CD4-positive, alpha-beta T cell (primary cell): Measurements from ENCODE around the gene RBM20. TPM values are rescaled to one million over a fixed set of nuclear protein-coding genes. Genes with fewer than 3 reads are reported as not detected.
A peak's percentile ranks its signal among the peaks of the same experiment; 100 is the strongest.

ENCODE experiments used
- ATAC-seq: fragments of 200-7000 bp; cut with Tn5 transposase; one replicate; pipeline ENCODE4 v1.10.0; 2022; ENCODE audit warnings: mild to moderate bottlenecking; ENCODE audit not compliant: poor library complexity
- CTCF ChIA-PET: fragments of 350-600 bp; sonication (Branson Sonifier 250); formaldehyde crosslinking; loops from one replicate; lab custom pipeline; 2021; ENCODE audit warnings: antibody characterized with exemption, inconsistent platforms; lab: Charles Lee
- POLR2A ChIA-PET: fragments of 350-600 bp; sonication (Branson Sonifier 250); formaldehyde crosslinking; loops from one replicate; lab custom pipeline; 2021; ENCODE audit warnings: antibody characterized with exemption, inconsistent platforms; lab: Charles Lee
- DNase-seq, 14 experiments: peaks; one replicate each; pipeline ENCODE4 v3.0.0-alpha.2; 2013 to 2020; ENCODE audit warnings: mixed read lengths in 2 of 14
- H3K27ac ChIP-seq, 2 donors: one replicate each; pipeline versions ENCODE4 v1.5.1 to v1.7.0; 2013; ENCODE audit warnings: low read length in 2 of 2, low read depth in 1 of 2, mild to moderate bottlenecking in 1 of 2
- H3K27me3 ChIP-seq, 2 experiments: 1 replicate in 1 of 2; 2 replicates in 1 of 2; pipeline versions ENCODE4 v1.6.1 to v1.7.0; 2013; ENCODE audit warnings: low read length in 2 of 2, control low read depth in 1 of 2, mild to moderate bottlenecking in 1 of 2, moderate library complexity in 1 of 2; ENCODE audit not compliant: insufficient read depth in 2 of 2, control insufficient read depth in 1 of 2
- H3K36me3 ChIP-seq: one replicate; pipeline ENCODE4 v1.6.1; 2013; ENCODE audit warnings: low read length, control low read depth; ENCODE audit not compliant: insufficient read depth
- H3K4me1 ChIP-seq: one replicate; pipeline ENCODE4 v1.6.1; 2013; ENCODE audit warnings: low read length, control low read depth; ENCODE audit not compliant: insufficient read depth
- H3K4me3 ChIP-seq: one replicate; pipeline ENCODE4 v1.5.1; 2013; ENCODE audit warnings: mild to moderate bottlenecking, low read length, moderate library complexity
- H3K9me3 ChIP-seq, 2 experiments: 1 replicate in 1 of 2; 2 replicates in 1 of 2; pipeline versions ENCODE4 v1.6.1 to v1.7.0; 2013; ENCODE audit warnings: low read length in 2 of 2, mild to moderate bottlenecking in 2 of 2, control low read depth in 1 of 2, moderate library complexity in 1 of 2; ENCODE audit not compliant: control insufficient read depth in 1 of 2, insufficient read depth in 1 of 2
- H3K27ac Mint-ChIP-seq: one replicate; pipeline ENCODE4 v1.8.0; 2020; ENCODE audit warnings: mixed read lengths
- H3K27me3 Mint-ChIP-seq: one replicate; pipeline ENCODE4 v1.8.0; 2021; ENCODE audit warnings: mixed read lengths
- H3K36me3 Mint-ChIP-seq: one replicate; pipeline ENCODE4 v1.8.0; 2021; ENCODE audit warnings: low read depth, mixed read lengths
- H3K4me1 Mint-ChIP-seq: one replicate; pipeline ENCODE4 v1.8.0; 2021; ENCODE audit warnings: low read depth, mixed read lengths
- H3K4me3 Mint-ChIP-seq: one replicate; pipeline ENCODE4 v1.8.0; 2020; ENCODE audit warnings: mild to moderate bottlenecking, mixed read lengths
- H3K9me3 Mint-ChIP-seq: one replicate; pipeline ENCODE4 v1.8.0; 2020; ENCODE audit warnings: mixed read lengths
- intact Hi-C, 2 experiments: fragments of 100-400 bp; cut with DNase I in 1 of 2; cut with micrococcal nuclease in 1 of 2; formaldehyde crosslinking; loops; one replicate each; pipeline versions ENCODE4 v1.15.1 to v1.9.0; 2023 to 2025; cut with DNase I, micrococcal nuclease
- total RNA-seq, 174 experiments: library from RNA in 2 of 174; stranded (reverse) in 2 of 174; gene quantifications; one replicate each; pipeline ENCODE4 v1.2.3 and lab custom pipeline; 2021 to 2026
- TF ChIP-seq, protein P1 (sequence below): fragments of 200-600 bp; IDR thresholded peaks from one replicate; pipeline ENCODE4 v1.8.0; 2022; ENCODE audit warnings: antibody characterized with exemption, mild to moderate bottlenecking

Gene RBM20
- total RNA-seq, 2 experiments from 2014 or later: 0.91 to 1.1 TPM

DNA sequence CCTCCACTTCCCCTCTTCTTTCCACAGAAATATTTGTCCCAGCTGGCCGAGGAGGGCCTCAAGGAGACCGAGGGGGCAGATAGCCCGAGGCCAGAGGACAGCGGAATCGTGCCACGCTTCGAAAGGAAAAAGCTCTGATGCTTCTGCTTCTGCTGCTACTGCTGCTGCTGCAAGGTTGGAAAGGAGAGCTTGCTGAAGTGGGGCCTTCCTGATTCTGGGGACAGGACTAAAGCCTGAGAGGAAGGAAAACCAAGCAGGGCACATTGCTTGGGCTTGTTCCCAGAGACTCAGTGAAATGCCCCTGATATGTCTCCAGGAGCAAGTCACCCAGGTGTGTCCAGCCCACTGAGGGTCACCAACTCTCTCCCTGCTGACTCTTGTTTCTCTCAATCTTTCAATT lies 191.7 kb downstream of the RBM20 start:
- intact Hi-C loops: loop anchor here (5.0 kb wide), 1 partner anchor 36 kb away; the partner anchor contains the start of gene PDCD4 (in 2 of the 2)
- H3K4me3 Mint-ChIP-seq: no peak overlapping the region
- Histone ChIP-seq H3K27ac (no peak overlapping the region), H3K9me3 (no peaks in the 10 kb centered on the region), H3K4me3 (no peak overlapping the region), H3K27me3 (no peaks in the 10 kb centered on the region), H3K36me3 (no peaks in the 10 kb centered on the region), H3K4me1 (peaks cover 48% of the 10 kb centered on the region)
- ChIA-PET POLR2A (interaction anchor here (0.7 to 2.8 kb wide), 10 partner anchors 11 to 83 kb away, joined by 3 to 23 read pairs (median 6); partner anchors contain the start of genes BBIP1, PDCD4 and SHOC2), CTCF (no interaction called here)
- H3K27ac Mint-ChIP-seq: peak overlapping the region; percentile 89
- H3K9me3 Mint-ChIP-seq: no peaks in the 10 kb centered on the region
- no peaks in the 10 kb centered on the region for H3K36me3 Mint-ChIP-seq
- peaks cover 55% of the 10 kb centered on the region for H3K4me1 Mint-ChIP-seq
- DNase-seq (no peak), ATAC-seq (no peak)
- no peaks in the 10 kb centered on the region for H3K27me3 Mint-ChIP-seq
- TF ChIP-seq, protein P1, sequence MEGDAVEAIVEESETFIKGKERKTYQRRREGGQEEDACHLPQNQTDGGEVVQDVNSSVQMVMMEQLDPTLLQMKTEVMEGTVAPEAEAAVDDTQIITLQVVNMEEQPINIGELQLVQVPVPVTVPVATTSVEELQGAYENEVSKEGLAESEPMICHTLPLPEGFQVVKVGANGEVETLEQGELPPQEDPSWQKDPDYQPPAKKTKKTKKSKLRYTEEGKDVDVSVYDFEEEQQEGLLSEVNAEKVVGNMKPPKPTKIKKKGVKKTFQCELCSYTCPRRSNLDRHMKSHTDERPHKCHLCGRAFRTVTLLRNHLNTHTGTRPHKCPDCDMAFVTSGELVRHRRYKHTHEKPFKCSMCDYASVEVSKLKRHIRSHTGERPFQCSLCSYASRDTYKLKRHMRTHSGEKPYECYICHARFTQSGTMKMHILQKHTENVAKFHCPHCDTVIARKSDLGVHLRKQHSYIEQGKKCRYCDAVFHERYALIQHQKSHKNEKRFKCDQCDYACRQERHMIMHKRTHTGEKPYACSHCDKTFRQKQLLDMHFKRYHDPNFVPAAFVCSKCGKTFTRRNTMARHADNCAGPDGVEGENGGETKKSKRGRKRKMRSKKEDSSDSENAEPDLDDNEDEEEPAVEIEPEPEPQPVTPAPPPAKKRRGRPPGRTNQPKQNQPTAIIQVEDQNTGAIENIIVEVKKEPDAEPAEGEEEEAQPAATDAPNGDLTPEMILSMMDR: no peak

GRCh38 chr10:110836706-110837105 lies 192.6 kb downstream of the RBM20 start:
- intact Hi-C loops: loop anchor here (5.0 kb wide), 1 partner anchor 36 kb away; the partner anchor contains the start of gene PDCD4 (in 2 of the 2)
- Histone ChIP-seq H3K4me3 (no peak overlapping the region), H3K4me1 (peaks cover 54% of the 10 kb centered on the region), H3K27me3 (no peaks in the 10 kb centered on the region), H3K9me3 (no peaks in the 10 kb centered on the region), H3K36me3 (no peaks in the 10 kb centered on the region), H3K27ac (no peak overlapping the region)
- CTCF ChIA-PET: interaction anchor here (1.1 kb wide), 1 partner anchor 34 kb away, joined by 6 read pairs; no protein-coding TSS in a partner anchor
- H3K27ac Mint-ChIP-seq: peak overlapping the region; percentile 89
- POLR2A ChIA-PET: interaction anchor here (0.7 to 2.8 kb wide), 9 partner anchors 14 to 82 kb away, joined by 3 to 23 read pairs (median 3); partner anchors contain the start of genes BBIP1, PDCD4 and SHOC2
- no peaks in the 10 kb centered on the region for H3K9me3 Mint-ChIP-seq
- TF ChIP-seq, protein P1: no peak
- H3K4me3 Mint-ChIP-seq: no peak overlapping the region
- H3K27me3 Mint-ChIP-seq: no peaks in the 10 kb centered on the region
- H3K4me1 Mint-ChIP-seq: peaks cover 56% of the 10 kb centered on the region
- H3K36me3 Mint-ChIP-seq: no peaks in the 10 kb centered on the region
- ATAC-seq (no peak), DNase-seq (no peak)

GRCh38 chr10:110837418-110838171 lies 193.5 kb downstream of the RBM20 start:
- H3K9me3 Mint-ChIP-seq: no peaks in the 10 kb centered on the region
- ChIA-PET POLR2A (interaction anchor here (0.9 to 2.8 kb wide), 6 partner anchors 13 to 39 kb away, joined by 3 to 23 read pairs (median 3); partner anchors contain the start of gene PDCD4), CTCF (interaction anchor here (1.1 kb wide), 1 partner anchor 35 kb away, joined by 6 read pairs; no protein-coding TSS in a partner anchor)
- peaks cover 58% of the 10 kb centered on the region for H3K4me1 Mint-ChIP-seq
- no peak overlapping the region for H3K4me3 ChIP-seq
- no peaks in the 10 kb centered on the region for H3K27me3 Mint-ChIP-seq
- H3K9me3 ChIP-seq: no peaks in the 10 kb centered on the region
- no peaks in the 10 kb centered on the region for H3K27me3 ChIP-seq
- no peak for ATAC-seq
- intact Hi-C loops: loop anchor here (5.0 kb wide), 1 partner anchor 35 kb away; the partner anchor contains the start of gene PDCD4 (in 2 of the 2)
- no peak overlapping the region for H3K27ac Mint-ChIP-seq
- H3K36me3 ChIP-seq: no peaks in the 10 kb centered on the region
- DNase-seq: no peak
- no peak overlapping the region for H3K27ac ChIP-seq
- H3K4me1 ChIP-seq: peaks cover 62% of the 10 kb centered on the region
- H3K4me3 Mint-ChIP-seq: no peak overlapping the region
- no peaks in the 10 kb centered on the region for H3K36me3 Mint-ChIP-seq
- TF ChIP-seq, protein P1: no peak
